Activated T-cell treated with anti-CD3 and anti-CD28 coated beads, Interleukin-2, amount 50 U/mL, for 24 hours (primary cell): Measurements from ENCODE around the gene MRNIP.
A peak's percentile ranks its signal among the peaks of the same experiment; 100 is the strongest.
"Not testable (repeated sequence)": the region's sequence is repeated elsewhere in the genome, so short reads cannot be mapped to it uniquely, and the experiment has no call there.

Experiments
- DNase-seq: peaks from one replicate; pipeline ENCODE4 v3.0.0-alpha.2; 2020
- H3K27ac Mint-ChIP-seq: 2 replicates; pipeline ENCODE4 v1.8.0; 2020; ENCODE audit warnings: mild to moderate bottlenecking, mixed read lengths
- H3K27me3 Mint-ChIP-seq: 2 replicates; pipeline ENCODE4 v1.8.0; 2020; ENCODE audit warnings: mixed read lengths
- H3K36me3 Mint-ChIP-seq: 2 replicates; pipeline ENCODE4 v1.8.0; 2020; ENCODE audit warnings: low read depth, mixed read lengths
- H3K4me1 Mint-ChIP-seq: 2 replicates; pipeline ENCODE4 v1.8.0; 2020; ENCODE audit warnings: low read depth, mixed read lengths
- H3K4me3 Mint-ChIP-seq: 2 replicates; pipeline ENCODE4 v1.8.0; 2020; ENCODE audit warnings: mild to moderate bottlenecking, moderate library complexity, mixed read lengths
- H3K9me3 Mint-ChIP-seq: 2 replicates; pipeline ENCODE4 v1.8.0; 2020; ENCODE audit warnings: mixed read lengths

MRNIP gene

DNA sequence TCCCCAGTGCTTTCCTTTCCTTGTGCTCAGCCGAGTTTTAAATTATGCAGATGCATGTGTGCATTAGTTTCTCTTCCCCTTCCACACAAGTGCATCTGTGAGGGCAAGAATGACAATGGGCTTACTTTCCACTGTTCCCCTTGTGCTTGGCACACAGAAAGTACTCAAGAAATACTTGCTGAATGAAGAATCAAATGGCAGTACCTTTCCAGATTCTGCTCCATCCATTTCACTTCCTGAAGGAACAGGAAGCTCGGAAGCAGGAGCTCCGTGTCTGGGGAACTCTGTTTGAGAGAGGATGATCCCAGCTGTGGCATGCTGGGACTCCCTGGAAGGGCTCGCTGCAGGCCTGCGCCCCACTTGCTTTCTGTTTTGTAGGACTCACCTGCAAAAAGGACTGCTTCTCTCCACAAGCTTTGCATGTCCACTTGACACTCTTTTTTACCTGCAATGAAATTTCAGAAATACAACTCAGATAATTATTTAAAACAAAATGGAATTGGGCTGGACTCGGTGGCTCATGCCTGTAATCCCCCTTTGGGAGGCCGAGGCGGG lies 5.5 kb downstream of the MRNIP start:
- no peak overlapping the region for H3K27ac Mint-ChIP-seq
- no peak for DNase-seq
- no peaks in the 10 kb centered on the region for H3K27me3 Mint-ChIP-seq
- no peak overlapping the region for H3K4me3 Mint-ChIP-seq
- peaks cover 22% of the 10 kb centered on the region for H3K36me3 Mint-ChIP-seq
- H3K4me1 Mint-ChIP-seq, result peaks cover 8% of the 10 kb centered on the region
- H3K9me3 Mint-ChIP-seq, result no peaks in the 10 kb centered on the region

GRCh38 chr5:179841621-179842020 lies 17.0 kb downstream of the MRNIP start:
- peaks cover 72% of the 10 kb centered on the region for H3K36me3 Mint-ChIP-seq
- peaks cover 3% of the 10 kb centered on the region for H3K9me3 Mint-ChIP-seq
- H3K27me3 Mint-ChIP-seq, result no peaks in the 10 kb centered on the region
- H3K27ac Mint-ChIP-seq, result peak overlapping the region; percentile 37
- peaks cover 10% of the 10 kb centered on the region for H3K4me1 Mint-ChIP-seq
- DNase-seq, result no peak
- H3K4me3 Mint-ChIP-seq, result no peak overlapping the region

DNA sequence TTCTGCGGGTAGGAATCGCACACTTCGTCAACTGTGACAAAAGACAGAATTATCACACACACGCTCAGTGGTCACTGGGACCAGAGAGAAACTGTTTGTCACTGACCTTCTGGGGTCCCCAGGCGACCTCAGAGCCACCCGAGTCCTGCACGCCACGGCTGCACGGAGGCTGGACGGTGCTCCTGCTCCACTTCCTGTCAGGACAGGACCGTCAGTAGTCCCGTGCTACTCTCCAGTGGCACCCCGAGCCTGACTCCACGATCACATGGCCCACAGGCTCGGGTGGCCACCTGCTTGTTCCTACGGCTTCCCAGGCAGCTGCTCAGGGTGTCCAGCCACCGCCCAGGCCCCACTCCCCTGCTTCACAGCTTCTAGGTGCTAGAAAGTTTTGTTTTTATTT lies 17.9 kb downstream of the MRNIP start:
- Mint-ChIP-seq H3K4me3 (no peak overlapping the region), H3K27ac (peak overlapping the region; percentile 69), H3K27me3 (no peaks in the 10 kb centered on the region), H3K9me3 (peaks cover 3% of the 10 kb centered on the region), H3K36me3 (peaks cover 80% of the 10 kb centered on the region), H3K4me1 (peaks cover 19% of the 10 kb centered on the region)
- DNase-seq, result no peak

GRCh38 chr5:179840321-179840720 lies 18.3 kb downstream of the MRNIP start:
- H3K9me3 Mint-ChIP-seq, result peaks cover 3% of the 10 kb centered on the region
- peaks cover 19% of the 10 kb centered on the region for H3K4me1 Mint-ChIP-seq
- H3K4me3 Mint-ChIP-seq, result no peak overlapping the region
- peaks cover 85% of the 10 kb centered on the region for H3K36me3 Mint-ChIP-seq
- no peaks in the 10 kb centered on the region for H3K27me3 Mint-ChIP-seq
- peak overlapping the region; percentile 59 for H3K27ac Mint-ChIP-seq
- no peak for DNase-seq

DNA sequence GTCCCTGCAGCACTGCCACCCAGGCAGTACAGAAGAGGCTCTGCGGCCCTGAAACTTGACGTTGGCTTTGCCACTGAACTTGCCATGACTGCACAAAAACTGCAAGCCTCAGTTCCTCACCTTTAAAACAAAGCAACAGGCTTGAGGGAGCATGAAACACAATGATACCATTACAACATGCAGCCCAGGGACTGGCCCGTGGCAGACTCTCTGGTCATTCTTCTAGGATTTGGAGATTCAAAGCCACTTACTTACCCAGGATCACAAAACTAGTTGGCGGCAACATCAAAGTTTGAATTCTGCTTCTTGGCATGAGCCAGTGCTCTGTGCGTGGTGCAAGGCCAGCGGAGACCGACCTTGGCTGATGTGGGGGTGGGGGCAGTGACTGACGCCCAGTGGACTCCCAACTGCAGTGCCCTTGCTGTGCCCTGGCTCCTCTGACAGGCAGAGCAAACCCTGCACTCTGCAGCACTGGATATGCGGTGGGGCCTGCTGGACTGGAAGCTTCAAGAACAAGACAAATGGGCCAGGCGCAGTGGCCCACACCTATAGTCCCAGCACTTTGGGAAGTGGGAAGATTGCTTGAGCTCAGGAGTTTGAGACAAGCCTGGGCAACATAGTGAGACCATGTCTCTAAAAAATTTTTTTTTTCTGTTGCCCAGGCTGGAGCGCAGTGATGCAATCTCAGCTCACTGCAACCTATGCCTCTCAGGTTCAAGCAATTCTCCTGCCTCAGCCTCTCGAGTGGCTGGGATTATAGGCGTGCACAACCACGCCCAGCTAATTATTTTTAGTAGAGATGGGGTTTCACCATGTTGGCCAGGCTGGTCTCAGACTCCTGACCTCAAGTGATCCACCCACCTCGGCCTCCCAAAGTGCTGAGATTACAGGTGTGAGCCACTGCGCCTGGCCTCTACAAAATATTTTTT lies 19.0 kb downstream of the MRNIP start:
- Mint-ChIP-seq H3K9me3 (no peaks in the 10 kb centered on the region), H3K4me3 (no peak overlapping the region), H3K4me1 (peaks cover 19% of the 10 kb centered on the region), H3K27me3 (no peaks in the 10 kb centered on the region), H3K27ac (peak overlapping the region; percentile 38), H3K36me3 (peaks cover 84% of the 10 kb centered on the region)
- DNase-seq, result no peak

DNA sequence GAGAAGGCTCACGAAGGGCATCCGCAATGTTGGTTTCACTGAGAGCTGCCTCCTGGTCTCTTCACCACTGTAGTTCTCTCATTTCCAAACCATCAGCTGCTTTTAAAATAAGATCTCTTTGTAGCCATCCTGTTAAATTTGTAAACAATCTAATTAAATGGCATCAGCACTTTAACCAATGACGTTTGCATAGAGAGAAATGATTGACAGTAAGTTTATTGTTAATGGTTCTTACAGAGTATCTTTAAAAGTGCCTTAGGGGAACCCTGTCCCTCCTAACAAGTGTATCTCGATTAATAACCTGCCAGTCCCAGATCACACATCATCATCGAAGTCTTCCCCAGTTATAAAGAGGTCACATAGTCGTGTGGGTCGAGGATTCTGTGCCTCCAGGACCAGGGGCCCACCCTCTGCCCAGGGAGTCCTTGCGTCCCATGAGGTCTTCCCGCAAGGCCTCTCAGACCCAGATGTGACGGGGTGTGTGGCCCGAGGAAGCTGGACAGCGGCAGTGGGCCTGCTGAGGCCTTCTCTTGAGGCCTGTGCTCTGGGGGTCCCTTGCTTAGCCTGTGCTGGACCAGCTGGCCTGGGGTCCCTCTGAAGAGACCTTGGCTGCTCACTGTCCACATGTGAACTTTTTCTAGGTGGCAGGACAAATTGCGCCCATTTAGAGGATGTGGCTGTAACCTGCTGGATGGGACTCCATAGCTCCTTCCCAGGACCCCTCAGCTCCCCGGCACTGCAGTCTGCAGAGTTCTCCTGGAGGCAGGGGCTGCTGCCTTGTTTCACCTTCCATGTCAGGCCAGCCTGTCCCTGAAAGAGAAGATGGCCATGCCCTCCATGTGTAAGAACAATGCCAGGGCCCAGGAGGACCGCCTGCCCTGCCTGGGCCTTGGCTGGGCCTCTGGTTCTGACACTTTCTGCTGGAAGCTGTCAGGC lies 21.3 kb downstream of the MRNIP start:
- H3K27ac Mint-ChIP-seq, result peak overlapping the region; percentile 94
- no peaks in the 10 kb centered on the region for H3K27me3 Mint-ChIP-seq
- no peak for DNase-seq
- peaks cover 88% of the 10 kb centered on the region for H3K36me3 Mint-ChIP-seq
- peaks cover 24% of the 10 kb centered on the region for H3K4me1 Mint-ChIP-seq
- no peaks in the 10 kb centered on the region for H3K9me3 Mint-ChIP-seq
- peak overlapping the region; percentile 47 for H3K4me3 Mint-ChIP-seq

GRCh38 chr5:179836225-179837019 lies 22.2 kb downstream of the MRNIP start:
- Mint-ChIP-seq H3K27ac (peak overlapping the region; percentile 94), H3K4me1 (peaks cover 26% of the 10 kb centered on the region), H3K4me3 (peak overlapping the region; percentile 47), H3K36me3 (peaks cover 89% of the 10 kb centered on the region), H3K9me3 (no peaks in the 10 kb centered on the region), H3K27me3 (no peaks in the 10 kb centered on the region)
- peak; percentile 70 for DNase-seq

- H3K4me3 Mint-ChIP-seq, H3K27me3 Mint-ChIP-seq, H3K9me3 Mint-ChIP-seq, DNase-seq, H3K27ac Mint-ChIP-seq: not testable (repeated sequence)
- H3K36me3 Mint-ChIP-seq, result peaks cover 90% of the 10 kb centered on the region
- H3K4me1 Mint-ChIP-seq, result peaks cover 29% of the 10 kb centered on the region
These were observed 23.7 kb downstream of the MRNIP start for GRCh38 chr5:179834871-179835270.

DNA sequence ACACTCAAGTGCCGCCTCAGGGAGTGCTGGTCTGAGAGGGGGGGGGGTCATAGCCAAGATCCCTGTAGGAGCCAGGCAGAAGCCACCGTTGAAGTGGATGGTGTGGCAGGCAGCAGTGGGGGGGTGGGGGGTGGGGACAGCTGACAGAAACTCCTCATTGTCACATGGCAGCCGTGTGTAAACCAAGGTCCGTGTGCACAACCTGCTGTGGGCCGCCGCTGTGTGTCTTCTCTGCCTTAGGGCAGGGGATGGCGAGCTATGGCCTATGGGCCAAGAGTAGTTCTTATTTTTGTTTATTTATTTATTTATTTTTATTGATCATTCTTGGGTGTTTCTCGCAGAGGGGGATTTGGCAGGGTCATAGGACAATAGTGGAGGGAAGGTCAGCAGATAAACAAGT lies 24.5 kb downstream of the MRNIP start:
- Mint-ChIP-seq H3K27ac (no peak overlapping the region), H3K4me3 (no peak overlapping the region), H3K4me1 (peaks cover 30% of the 10 kb centered on the region), H3K36me3 (peaks cover 91% of the 10 kb centered on the region), H3K9me3 (no peaks in the 10 kb centered on the region), H3K27me3 (no peaks in the 10 kb centered on the region)
- no peak for DNase-seq

- H3K27ac Mint-ChIP-seq, result peak overlapping the region; percentile 71
These were observed 24.9 kb downstream of the MRNIP start for GRCh38 chr5:179833709-179834070.

GRCh38 chr5:179833056-179833708 lies 25.4 kb downstream of the MRNIP start:
- Mint-ChIP-seq H3K9me3 (no peaks in the 10 kb centered on the region), H3K4me1 (peaks cover 35% of the 10 kb centered on the region), H3K27ac (peak overlapping the region; percentile 71), H3K4me3 (no peak overlapping the region), H3K36me3 (peaks cover 92% of the 10 kb centered on the region), H3K27me3 (no peaks in the 10 kb centered on the region)
- DNase-seq, result no peak

More at GRCh38 chr5:179833709-179834070, 24.9 kb downstream of the MRNIP start:
- Mint-ChIP-seq H3K36me3 (peaks cover 92% of the 10 kb centered on the region), H3K4me3 (no peak overlapping the region), H3K4me1 (peaks cover 33% of the 10 kb centered on the region), H3K9me3 (no peaks in the 10 kb centered on the region), H3K27me3 (no peaks in the 10 kb centered on the region)
- DNase-seq, result no peak

GRCh38 chr5:179832039-179832745 lies 26.4 kb downstream of the MRNIP start:
- Mint-ChIP-seq H3K4me3 (no peak overlapping the region), H3K27ac (peak overlapping the region; percentile 74), H3K9me3 (no peaks in the 10 kb centered on the region), H3K27me3 (no peaks in the 10 kb centered on the region), H3K36me3 (peaks cover 92% of the 10 kb centered on the region), H3K4me1 (peaks cover 40% of the 10 kb centered on the region)
- DNase-seq, result no peak
